Keratinocyte (primary cell): Measurements from ENCODE around the gene SERGEF. TPM values are rescaled to one million over a fixed set of nuclear protein-coding genes. Genes with fewer than 3 reads are reported as not detected.

ENCODE experiments used
- DNase-seq: peaks from one replicate; pipeline ENCODE4 v3.0.0-alpha.2; 2011; ENCODE audit warnings: low read depth, missing footprints, low spot score
- FAIRE-seq: peaks from 2 replicates; lab custom pipeline; 2011; peaks lifted over from hg19 to GRCh38; lab: Jason Lieb, UNC
- H2AFZ ChIP-seq: 2 replicates; pipeline ENCODE4 v1.6.0; 2012; ENCODE audit warnings: low read length, control low read depth, inconsistent platforms; ENCODE audit not compliant: control insufficient read depth
- H3K27ac ChIP-seq: 2 replicates; pipeline ENCODE4 v1.5.1; 2011; ENCODE audit warnings: low read length; ENCODE audit not compliant: control insufficient read depth, insufficient read depth
- H3K27me3 ChIP-seq: 3 replicates; pipeline ENCODE4 v1.6.0; 2011; ENCODE audit warnings: low read length; ENCODE audit not compliant: control insufficient read depth, insufficient read depth; ENCODE audit errors: extremely low read depth
- H3K36me3 ChIP-seq, 2 experiments: 2 replicates in 1 of 2; 3 replicates in 1 of 2; pipeline ENCODE4 v1.5.1; 2011; ENCODE audit warnings: low read length in 2 of 2, mild to moderate bottlenecking in 1 of 2; ENCODE audit not compliant: control insufficient read depth in 2 of 2, insufficient read depth in 2 of 2; ENCODE audit errors: extremely low read depth in 1 of 2
- H3K4me1 ChIP-seq: 3 replicates; pipeline ENCODE4 v1.5.1; 2011; ENCODE audit warnings: low read length; ENCODE audit not compliant: control insufficient read depth, insufficient read depth; ENCODE audit errors: extremely low read depth
- H3K4me2 ChIP-seq: 3 replicates; pipeline ENCODE4 v1.6.0; 2011; ENCODE audit warnings: low read depth, low read length; ENCODE audit not compliant: control insufficient read depth, insufficient read depth; ENCODE audit errors: extremely low read depth
- H3K4me3 ChIP-seq, 3 experiments: fragments of 200-600 bp in 1 of 3; sonication (generic) in 1 of 3; 2 replicates in 2 of 3; 3 replicates in 1 of 3; pipeline ENCODE4 v1.5.1; 2011 to 2016; ENCODE audit warnings: low read length in 3 of 3, mild to moderate bottlenecking in 3 of 3, control low read depth in 2 of 3, inconsistent platforms in 1 of 3, low read depth in 1 of 3, mixed read lengths in 1 of 3, mixed run types in 1 of 3, moderate library complexity in 1 of 3; ENCODE audit not compliant: control insufficient read depth in 2 of 3, insufficient read depth in 2 of 3; ENCODE audit errors: extremely low read depth in 1 of 3
- H3K79me2 ChIP-seq: 2 replicates; pipeline ENCODE4 v1.6.0; 2012; ENCODE audit warnings: low read length; ENCODE audit not compliant: control insufficient read depth, insufficient read depth
- H3K9ac ChIP-seq: 3 replicates; pipeline ENCODE4 v1.6.0; 2011; ENCODE audit warnings: low read length; ENCODE audit not compliant: control insufficient read depth, insufficient read depth; ENCODE audit errors: extremely low read depth
- H3K9me1 ChIP-seq: 3 replicates; pipeline ENCODE4 v1.6.0; 2011; ENCODE audit warnings: low read length; ENCODE audit not compliant: control insufficient read depth, insufficient read depth; ENCODE audit errors: extremely low read depth
- H3K9me3 ChIP-seq: 2 replicates; pipeline ENCODE4 v1.5.1; 2012; ENCODE audit warnings: low read depth, low read length; ENCODE audit not compliant: control insufficient read depth
- H4K20me1 ChIP-seq: 3 replicates; pipeline ENCODE4 v1.6.0; 2011; ENCODE audit warnings: low read length; ENCODE audit not compliant: control insufficient read depth, insufficient read depth; ENCODE audit errors: extremely low read depth
- CTCF ChIP-seq, 3 experiments: IDR thresholded peaks in 1 of 3; conservative IDR thresholded peaks in 1 of 3; optimal IDR thresholded peaks in 1 of 3; 2 replicates in 2 of 3; 3 replicates in 1 of 3; pipeline versions ENCODE3 to v1.5.1; 2011; ENCODE audit warnings: low read length in 3 of 3, mild to moderate bottlenecking in 3 of 3, moderate library complexity in 2 of 3, control low read depth in 1 of 3, inconsistent platforms in 1 of 3; ENCODE audit not compliant: insufficient read depth in 2 of 3; ENCODE audit errors: extremely low read depth in 1 of 3
- EZH2 ChIP-seq: IDR thresholded peaks from one replicate; pipeline ENCODE4 v1.6.1; 2012; ENCODE audit warnings: inconsistent platforms, mild to moderate bottlenecking, low read length, moderate library complexity
- dilution Hi-C: fragments of 300-500 bp; cut with MboI; formaldehyde crosslinking; loops from one replicate; pipeline ENCODE4 v1.7.0; 2020; ENCODE audit warnings: low sequenced_read_pairs; ENCODE audit not compliant: extremely low pct_ligation_motif_present
- polyA plus RNA-seq, 5 experiments: library from polyadenylated mRNA; depleted of rRNA in 3 of 5; stranded (reverse) in 3 of 5; stranded (forward) in 1 of 5; unstranded in 1 of 5; fragments of >200 nt; gene quantifications; 1 replicate in 1 of 5; 2 replicates in 3 of 5; 3 replicates in 1 of 5; pipeline versions ENCODE4 v1.2.1 to v1.2.3, GENCODE V29; 2011 to 2012; ENCODE audit warnings: missing spikeins in 2 of 5, low read depth in 1 of 5, low replicate concordance in 1 of 5

SERGEF gene
- polyA plus RNA-seq, 1 donor (not counting 4 experiments of a cell fraction or from before 2014, with no cell fraction given), result 15.6 TPM

GRCh38 chr11:17951685-17952388 is 61.0 kb downstream of the SERGEF start:
- H3K4me2 ChIP-seq, result no peak overlapping the region
- H3K9ac ChIP-seq, result no peak overlapping the region
- no peaks in the 10 kb centered on the region for H3K9me1 ChIP-seq
- H3K36me3 ChIP-seq, result peaks cover 0 to 2% of the 10 kb centered on the region in 2 experiments
- H3K4me3 ChIP-seq, result no peak overlapping the region
- no peaks in the 10 kb centered on the region for H3K9me3 ChIP-seq
- H3K4me1 ChIP-seq, result no peaks in the 10 kb centered on the region
- H2AFZ ChIP-seq, result no peak overlapping the region
- H3K27me3 ChIP-seq, result no peaks in the 10 kb centered on the region
- FAIRE-seq (no peak), DNase-seq (no peak)
- H3K27ac ChIP-seq, result no peak overlapping the region
- no peak for TF ChIP-seq EZH2
- TF ChIP-seq CTCF (optimal IDR thresholded peaks at IDR 0.05 in 1 of 3, IDR thresholded peaks at IDR 0.05 in 1 of 3, conservative IDR thresholded peaks at IDR 0.05 in 1 of 3; ENCODE audit: extremely low read depth in 1 of 3, insufficient read depth in 2 of 3, low read length in 3 of 3), result no peak
- H3K79me2 ChIP-seq, result no peaks in the 10 kb centered on the region
- dilution Hi-C loops, result no loop called here
- H4K20me1 ChIP-seq, result no peaks in the 10 kb centered on the region

- FAIRE-seq (no peak), DNase-seq (no peak)
- H3K27me3 ChIP-seq, result no peaks in the 10 kb centered on the region
- H4K20me1 ChIP-seq, result no peaks in the 10 kb centered on the region
- TF ChIP-seq CTCF (optimal IDR thresholded peaks at IDR 0.05 in 1 of 3, IDR thresholded peaks at IDR 0.05 in 1 of 3, conservative IDR thresholded peaks at IDR 0.05 in 1 of 3; ENCODE audit: extremely low read depth in 1 of 3, insufficient read depth in 2 of 3, low read length in 3 of 3), result no peak
- H3K4me3 ChIP-seq, result no peak overlapping the region
- no peaks in the 10 kb centered on the region for H3K9me3 ChIP-seq
- dilution Hi-C loops, result no loop called here
- no peaks in the 10 kb centered on the region for H3K4me1 ChIP-seq
- no peaks in the 10 kb centered on the region for H3K9me1 ChIP-seq
- H3K27ac ChIP-seq, result no peak overlapping the region
- no peaks in the 10 kb centered on the region for H3K79me2 ChIP-seq
- peaks cover 0 to 2% of the 10 kb centered on the region in 2 experiments for H3K36me3 ChIP-seq
- H3K9ac ChIP-seq, result no peak overlapping the region
- H2AFZ ChIP-seq, result no peak overlapping the region
- no peak overlapping the region for H3K4me2 ChIP-seq
Measured at GRCh38 chr11:17950644-17951043, 62.2 kb downstream of the SERGEF start.
